ENCODE data around the gene KCNK7.

- TF ChIP-seq CTCF (IDR thresholded peaks at IDR 0.05; ENCODE audit: poor library complexity) (no peak), EZH2 (IDR thresholded peaks at IDR 0.05; ENCODE audit: borderline replicate concordance) (no peak), EZH2phosphoT487 (IDR thresholded peaks at IDR 0.05; ENCODE audit: low read depth, severe bottlenecking, unreplicated experiment) (no peak)
These were observed 15.6 kb upstream of the KCNK7 start for GRCh38 chr11:65611028-65611757.

Measured in hepatocyte (in vitro differentiated cells).